OCI-LY1 (cell line): Measurements from ENCODE around the gene RAB7B.

ENCODE experiments used
- CTCF ChIP-seq: fragments of 200-600 bp; sonication (generic), shearing (Covaris generic); IDR thresholded peaks from 2 replicates; pipeline ENCODE4 v1.5.1; 2017; ENCODE audit warnings: mild to moderate bottlenecking, antibody characterized with exemption, low read length, moderate library complexity, mixed read lengths
- EZH2 ChIP-seq: fragments of 200-600 bp; sonication (generic), shearing (Covaris generic); IDR thresholded peaks from 2 replicates; pipeline ENCODE4 v1.8.0; 2017; ENCODE audit warnings: borderline replicate concordance, mixed run types, mild to moderate bottlenecking, antibody characterized with exemption, low read length, moderate library complexity, mixed read lengths

- TF ChIP-seq CTCF: no peak
- TF ChIP-seq EZH2: no peak
Measured at GRCh38 chr1:205929496-205930194, 73.5 kb downstream of the RAB7B start.
